Measurements from ENCODE around the gene KANK3. TPM values are rescaled to one million over a fixed set of nuclear protein-coding genes. Genes with fewer than 3 reads are reported as not detected.

The KANK3 gene
- total and polyA plus RNA-seq, 9 of the 15 experiments (the other 6 are each of a cell fraction or from before 2014, with no cell fraction given): 0.03 to 0.40 (median 0.08) TPM; not detected in 6

DNA sequence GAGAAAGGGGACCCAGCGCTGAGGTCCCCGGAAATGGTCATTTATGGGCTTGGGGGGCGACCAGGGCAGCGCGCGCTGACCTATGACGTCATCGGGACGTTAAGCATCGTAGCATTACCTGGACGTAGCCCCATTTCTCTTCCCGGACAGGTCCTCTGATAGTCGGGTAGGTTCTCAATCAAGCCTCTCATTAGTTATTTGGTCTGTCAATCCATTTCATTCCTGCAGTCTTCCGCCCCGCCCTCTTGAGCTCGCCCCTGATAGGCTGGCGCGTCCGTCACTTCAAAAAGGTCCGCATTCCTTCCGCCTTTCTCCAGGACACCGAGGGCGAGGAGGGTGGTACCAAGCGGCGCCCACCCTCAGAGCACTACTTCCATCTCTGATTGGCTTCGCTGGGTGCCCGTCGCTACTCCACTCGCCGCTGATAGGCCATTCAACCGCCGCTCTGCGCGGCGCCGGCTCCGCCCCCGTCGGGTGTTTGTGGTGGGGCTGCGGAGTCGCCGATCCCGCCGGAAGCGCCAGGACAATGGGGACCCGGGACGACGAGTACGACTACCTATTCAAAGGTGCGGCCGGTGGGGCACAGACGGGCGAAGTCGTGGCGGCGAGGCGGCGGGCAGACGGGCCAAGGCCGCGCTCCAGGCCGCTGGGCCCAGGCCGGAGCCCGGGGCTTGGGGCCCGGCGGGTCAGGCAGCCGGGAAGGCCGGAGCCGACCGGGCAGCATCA lies 47.0 kb upstream of the KANK3 start, which contains the start of gene RAB11B (continued):
- TF ChIP-seq, protein P1, sequence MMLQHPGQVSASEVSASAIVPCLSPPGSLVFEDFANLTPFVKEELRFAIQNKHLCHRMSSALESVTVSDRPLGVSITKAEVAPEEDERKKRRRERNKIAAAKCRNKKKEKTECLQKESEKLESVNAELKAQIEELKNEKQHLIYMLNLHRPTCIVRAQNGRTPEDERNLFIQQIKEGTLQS (IDR thresholded peaks at IDR 0.05): peak; percentile 100
- TF ChIP-seq, protein P1 (CRISPR knock-in tag; conservative IDR thresholded peaks at IDR 0.05): no peak; the same call in 1 of the 2 replicates
- TF ChIP-seq ZNF311 (CRISPR knock-in tag; IDR thresholded peaks at IDR 0.05) (peak; percentile 65), ZC3H4 (CRISPR knock-in tag; IDR thresholded peaks at IDR 0.05; ENCODE audit: borderline replicate concordance) (0 out of 2 replicates have a peak, but pooled peaks have one; percentile 66), EP400 (IDR thresholded peaks at IDR 0.05) (peak; percentile 86), YY1 (IDR thresholded peaks at IDR 0.05; ENCODE audit: borderline replicate concordance in 1 of 3, control insufficient read depth in 1 of 3, extremely low read depth in 1 of 3, insufficient read depth in 3 of 3, insufficient read length in 1 of 3, insufficient replicate concordance in 2 of 3, low read depth in 1 of 3, low read length in 2 of 3) (peak in 1 of 3 experiments; percentile 41), SP2 (IDR thresholded peaks at IDR 0.05; ENCODE audit: extremely low read depth, low read depth, low read length, poor library complexity, severe bottlenecking) (peak; percentile 89), MAZ (CRISPR knock-in tag; conservative IDR thresholded peaks at IDR 0.05 in 1 of 2, IDR thresholded peaks at IDR 0.05 in 1 of 2) (peak; percentile 77 to 84), LCOR (CRISPR knock-in tag; IDR thresholded peaks at IDR 0.05) (0 out of 2 replicates have a peak, but pooled peaks have one; percentile 13), CXXC5 (CRISPR knock-in tag; IDR thresholded peaks at IDR 0.05) (peak; percentile 98), DDX20 (tag; IDR thresholded peaks at IDR 0.05; ENCODE audit: low read depth) (no peak), SOX6 (IDR thresholded peaks at IDR 0.05) (peak; percentile 59), DIDO1 (tag; IDR thresholded peaks at IDR 0.05; ENCODE audit: low read depth) (0 out of 2 replicates have a peak, but pooled peaks have one; percentile 5), TBL1XR1 (IDR thresholded peaks at IDR 0.05; ENCODE audit: low read length in 2 of 2) (peak in 1 of 2 experiments; percentile 96; a peak in 2 of 4 replicates), FOXK2 (conservative IDR thresholded peaks at IDR 0.05 in 1 of 2, IDR thresholded peaks at IDR 0.05 in 1 of 2; ENCODE audit: low read depth in 2 of 2) (peak; percentile 60 to 83; a peak in 3 of 4 replicates), JUN (IDR thresholded peaks at IDR 0.05; ENCODE audit: borderline replicate concordance, low read depth, low read length) (peak; percentile 100), JUN (CRISPR knock-in tag; IDR thresholded peaks at IDR 0.05; ENCODE audit: borderline replicate concordance) (0 out of 2 replicates have a peak, but pooled peaks have one; percentile 73), BRD9 (IDR thresholded peaks at IDR 0.05; ENCODE audit: low read depth, partially characterized antibody) (peak; percentile 5), HDGF (IDR thresholded peaks at IDR 0.05) (no peak), JUNB (CRISPR knock-in tag; conservative IDR thresholded peaks at IDR 0.05) (peak; percentile 100), HIVEP1 (CRISPR knock-in tag; IDR thresholded peaks at IDR 0.05) (0 out of 2 replicates have a peak, but pooled peaks have one; percentile 47), ESRRB (CRISPR knock-in tag; IDR thresholded peaks at IDR 0.05; ENCODE audit: borderline replicate concordance) (no peak)
- TF ChIP-seq, protein P2, sequence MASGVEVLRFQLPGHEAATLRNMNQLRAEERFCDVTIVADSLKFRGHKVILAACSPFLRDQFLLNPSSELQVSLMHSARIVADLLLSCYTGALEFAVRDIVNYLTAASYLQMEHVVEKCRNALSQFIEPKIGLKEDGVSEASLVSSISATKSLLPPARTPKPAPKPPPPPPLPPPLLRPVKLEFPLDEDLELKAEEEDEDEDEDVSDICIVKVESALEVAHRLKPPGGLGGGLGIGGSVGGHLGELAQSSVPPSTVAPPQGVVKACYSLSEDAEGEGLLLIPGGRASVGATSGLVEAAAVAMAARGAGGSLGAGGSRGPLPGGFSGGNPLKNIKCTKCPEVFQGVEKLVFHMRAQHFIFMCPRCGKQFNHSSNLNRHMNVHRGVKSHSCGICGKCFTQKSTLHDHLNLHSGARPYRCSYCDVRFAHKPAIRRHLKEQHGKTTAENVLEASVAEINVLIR (CRISPR knock-in tag; IDR thresholded peaks at IDR 0.05): peak; percentile 93
- TF ChIP-seq, protein P3, sequence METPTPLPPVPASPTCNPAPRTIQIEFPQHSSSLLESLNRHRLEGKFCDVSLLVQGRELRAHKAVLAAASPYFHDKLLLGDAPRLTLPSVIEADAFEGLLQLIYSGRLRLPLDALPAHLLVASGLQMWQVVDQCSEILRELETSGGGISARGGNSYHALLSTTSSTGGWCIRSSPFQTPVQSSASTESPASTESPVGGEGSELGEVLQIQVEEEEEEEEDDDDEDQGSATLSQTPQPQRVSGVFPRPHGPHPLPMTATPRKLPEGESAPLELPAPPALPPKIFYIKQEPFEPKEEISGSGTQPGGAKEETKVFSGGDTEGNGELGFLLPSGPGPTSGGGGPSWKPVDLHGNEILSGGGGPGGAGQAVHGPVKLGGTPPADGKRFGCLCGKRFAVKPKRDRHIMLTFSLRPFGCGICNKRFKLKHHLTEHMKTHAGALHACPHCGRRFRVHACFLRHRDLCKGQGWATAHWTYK (CRISPR knock-in tag; IDR thresholded peaks at IDR 0.05): 0 out of 2 replicates have a peak, but pooled peaks have one; percentile 44

Data from K562 (cell line).